Pancreas (tissue), 10 donors: Measurements from ENCODE around the gene APOBEC3G. TPM values are rescaled to one million over a fixed set of nuclear protein-coding genes. Genes with fewer than 3 reads are reported as not detected.

Experiments
- ATAC-seq, 4 donors: fragments of 200-7000 bp; cut with Tn5 transposase; one replicate each; pipeline versions ENCODE4 v1.8.0 to v1.9.1; 2020; ENCODE audit warnings: mild to moderate bottlenecking in 4 of 4, moderate library complexity in 4 of 4
- DNase-seq, 6 donors: peaks; one replicate each; pipeline ENCODE4 v3.0.0-alpha.2; 2020
- FAIRE-seq: peaks from 2 replicates; lab custom pipeline; 2012; peaks lifted over from hg19 to GRCh38; lab: Jason Lieb, UNC
- H3K27ac ChIP-seq, 4 donors: fragments of 200-600 bp; sonication (generic); 1 replicate in 3 of 4; 2 replicates in 1 of 4; pipeline versions ENCODE4 v1.5.0 to v1.8.0; 2020
- H3K27me3 ChIP-seq, 4 donors: fragments of 200-600 bp; one replicate each; pipeline ENCODE4 v1.8.0; 2021
- H3K36me3 ChIP-seq, 3 donors: fragments of 200-600 bp; sonication (generic) in 1 of 3; one replicate each; pipeline versions ENCODE4 v1.5.0 to v1.8.0; 2020 to 2021
- H3K4me1 ChIP-seq, 3 donors: fragments of 200-600 bp; one replicate each; pipeline ENCODE4 v1.8.0; 2021
- H3K4me3 ChIP-seq, 4 donors: fragments of 200-600 bp; sonication (generic) in 2 of 4; one replicate each; pipeline versions ENCODE4 v1.5.0 to v1.8.0; 2020 to 2021
- H3K9me3 ChIP-seq, 4 donors: fragments of 200-600 bp; one replicate each; pipeline ENCODE4 v1.8.0; 2021
- WGBS, 2 donors: extraction: QIAGEN DNeasy Blood & Tissue Kit; methylation state at CpG; one replicate each; pipeline ENCODE4 v1.1.7; 2013; 5-methylcytosine and 5-hydroxymethylcytosine counted together
- intact Hi-C, 3 donors: fragments of 100-400 bp; cut with DNase I; formaldehyde crosslinking; loops; one replicate each; pipeline versions ENCODE4 v1.11.1 to v1.14.2; 2022
- polyA plus RNA-seq, 2 donors: library from polyadenylated mRNA; stranded (reverse); fragments of 200-250 nt; gene quantifications; one replicate each; pipeline ENCODE4 v1.2.3, GENCODE V29; 2013
- total RNA-seq, 6 donors: library from RNA; stranded (reverse); fragmentation: NEBNext Ultra II Directional in 4 of 6; extraction: Animal tissue kit (Norgen Biotek cat#: 25700) in 4 of 6; gene quantifications; one replicate each; pipeline versions ENCODE4 v1.2.1 to v1.2.4, GENCODE V29; 2021 to 2023
- TF ChIP-seq, protein P1 (sequence below), 4 donors: fragments of 200-600 bp; sonication (generic) in 3 of 4; IDR thresholded peaks; one replicate each; pipeline versions ENCODE4 v1.5.0 to v1.8.0; 2021; ENCODE audit warnings: antibody characterized with exemption in 4 of 4
- donor health status: healthy with polysubstance abuse.
- donor health status: DM: no; HTN: no; CAD: no; lungs with moderate emphysema.
- donor health status: DM: no; HTN: no; CAD: no.
- donor health status: control.
- donor health status: control.
- donor health status: Bipolar disorder and iron deficiency.
- donor health status: DM: yes; HTN: yes; CAD: no.
- donor health status: DM: no; HTN: no; CAD: no.
- donor health status: DM: no; HTN: no; CAD: no.
- donor health status: DM: yes; HTN: yes; CAD: no.

The APOBEC3G gene
- total and polyA plus RNA-seq, 8 donors: 0.94 to 5.3 (median 2.8) TPM

DNA sequence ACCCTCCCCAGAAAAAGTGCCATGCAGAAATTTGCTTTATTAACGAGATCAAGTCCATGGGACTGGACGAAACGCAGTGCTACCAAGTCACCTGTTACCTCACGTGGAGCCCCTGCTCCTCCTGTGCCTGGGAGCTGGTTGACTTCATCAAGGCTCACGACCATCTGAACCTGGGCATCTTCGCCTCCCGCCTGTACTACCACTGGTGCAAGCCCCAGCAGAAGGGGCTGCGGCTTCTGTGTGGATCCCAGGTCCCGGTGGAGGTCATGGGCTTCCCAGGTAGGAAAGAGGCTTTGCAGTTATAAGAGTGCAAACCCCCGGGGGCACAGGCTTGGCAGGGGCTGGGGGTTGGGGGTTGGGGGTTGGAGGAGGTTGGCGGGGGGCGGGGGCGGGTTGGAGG is 24.2 kb downstream of the APOBEC3G start:
- TF ChIP-seq, protein P1, sequence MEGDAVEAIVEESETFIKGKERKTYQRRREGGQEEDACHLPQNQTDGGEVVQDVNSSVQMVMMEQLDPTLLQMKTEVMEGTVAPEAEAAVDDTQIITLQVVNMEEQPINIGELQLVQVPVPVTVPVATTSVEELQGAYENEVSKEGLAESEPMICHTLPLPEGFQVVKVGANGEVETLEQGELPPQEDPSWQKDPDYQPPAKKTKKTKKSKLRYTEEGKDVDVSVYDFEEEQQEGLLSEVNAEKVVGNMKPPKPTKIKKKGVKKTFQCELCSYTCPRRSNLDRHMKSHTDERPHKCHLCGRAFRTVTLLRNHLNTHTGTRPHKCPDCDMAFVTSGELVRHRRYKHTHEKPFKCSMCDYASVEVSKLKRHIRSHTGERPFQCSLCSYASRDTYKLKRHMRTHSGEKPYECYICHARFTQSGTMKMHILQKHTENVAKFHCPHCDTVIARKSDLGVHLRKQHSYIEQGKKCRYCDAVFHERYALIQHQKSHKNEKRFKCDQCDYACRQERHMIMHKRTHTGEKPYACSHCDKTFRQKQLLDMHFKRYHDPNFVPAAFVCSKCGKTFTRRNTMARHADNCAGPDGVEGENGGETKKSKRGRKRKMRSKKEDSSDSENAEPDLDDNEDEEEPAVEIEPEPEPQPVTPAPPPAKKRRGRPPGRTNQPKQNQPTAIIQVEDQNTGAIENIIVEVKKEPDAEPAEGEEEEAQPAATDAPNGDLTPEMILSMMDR (IDR thresholded peaks at IDR 0.05): no peak
- Histone ChIP-seq H3K4me1 (no peaks in the 10 kb centered on the region), H3K9me3 (no peaks in the 10 kb centered on the region), H3K27ac (no peak overlapping the region), H3K27me3 (no peaks in the 10 kb centered on the region), H3K36me3 (no peaks in the 10 kb centered on the region), H3K4me3 (no peak overlapping the region)
- intact Hi-C loops: no loop called here
- DNase-seq (no peak), FAIRE-seq (no peak), ATAC-seq (no peak)
- 70 to 79% methylated on average over 9 to 12 of the region's 13 CpGs for WGBS, 2 donors

DNA sequence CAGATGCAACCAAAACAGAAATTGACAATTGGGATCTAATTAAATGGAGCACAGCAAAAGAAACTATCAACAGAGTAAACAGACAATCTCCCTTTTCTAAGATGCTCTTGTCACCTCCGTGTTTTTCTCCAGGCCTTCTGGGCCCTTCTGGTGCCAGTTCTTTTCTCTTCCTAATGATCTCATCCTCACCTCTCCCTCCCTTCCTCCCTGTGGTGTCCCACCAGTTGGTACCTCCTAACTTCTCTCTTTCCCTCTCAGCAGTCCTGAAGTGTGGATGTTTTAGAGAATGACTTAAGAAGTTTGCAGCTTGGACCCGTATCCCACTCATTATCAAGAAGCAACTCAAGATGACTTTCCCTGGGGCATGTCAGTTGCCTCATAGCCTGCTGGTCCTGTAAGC is 26.4 kb downstream of the APOBEC3G start:
- no peak for FAIRE-seq
- WGBS, 2 donors: 65 to 68% methylated on average over 2 of the region's 2 CpGs
- ATAC-seq: no peak

DNA sequence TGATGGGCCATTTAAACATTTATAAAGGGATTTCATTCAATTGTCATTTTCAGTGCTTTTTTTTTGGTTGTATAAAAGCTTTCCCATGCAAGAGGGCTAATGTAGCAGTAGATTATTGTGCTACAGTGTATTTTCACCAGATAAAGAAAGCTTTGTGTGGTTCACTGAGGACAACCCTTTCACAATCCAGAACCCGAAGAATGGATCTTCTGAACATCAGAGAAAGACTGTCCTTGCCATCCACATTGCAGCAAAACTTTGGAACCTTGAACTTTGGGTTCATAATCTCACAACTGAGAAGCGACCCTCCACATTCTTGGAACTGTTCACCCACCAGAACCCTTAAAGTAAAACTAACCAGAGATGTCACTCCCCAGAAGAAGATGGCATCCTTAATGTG is 29.3 kb downstream of the APOBEC3G start:
- FAIRE-seq: no peak
- intact Hi-C loops: no loop called here

More for the DNA sequence above, 26.4 kb downstream of the APOBEC3G start:
- no peaks in the 10 kb centered on the region for H3K36me3 ChIP-seq
- no peak overlapping the region for H3K4me3 ChIP-seq
- no peaks in the 10 kb centered on the region for H3K4me1 ChIP-seq
- intact Hi-C loops: no loop called here
- no peak for DNase-seq
- no peaks in the 10 kb centered on the region for H3K9me3 ChIP-seq
- no peak overlapping the region for H3K27ac ChIP-seq
- TF ChIP-seq, protein P1 (IDR thresholded peaks at IDR 0.05): no peak
- no peaks in the 10 kb centered on the region for H3K27me3 ChIP-seq

DNA sequence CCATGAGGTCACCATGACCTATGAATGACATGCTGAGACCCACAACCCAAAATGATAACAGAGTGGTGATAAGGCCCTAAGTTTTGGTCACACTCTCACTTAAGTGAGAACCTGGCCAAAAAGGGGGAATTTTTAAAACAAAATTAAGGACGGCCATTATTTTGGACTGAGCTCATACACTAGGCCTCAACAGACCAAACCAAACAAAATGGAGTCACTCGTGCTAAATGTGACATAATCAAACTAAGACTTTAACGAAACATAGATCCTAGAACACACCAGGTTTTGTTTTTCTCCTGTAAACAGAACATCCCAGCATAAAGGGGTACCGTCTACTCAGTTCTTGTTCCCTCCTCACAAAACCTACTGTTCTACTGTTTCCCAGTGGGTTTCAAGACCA is 31.4 kb downstream of the APOBEC3G start:
- no peaks in the 10 kb centered on the region for H3K4me1 ChIP-seq
- H3K27ac ChIP-seq: no peak overlapping the region
- intact Hi-C loops: no loop called here
- no peak overlapping the region for H3K4me3 ChIP-seq
- no peak for FAIRE-seq
- no peak for ATAC-seq
- TF ChIP-seq, protein P1 (IDR thresholded peaks at IDR 0.05): no peak
- WGBS, 2 donors: 87 to 92% methylated on average over 4 of the region's 4 CpGs
- DNase-seq: no peak
- no peaks in the 10 kb centered on the region for H3K9me3 ChIP-seq
- H3K27me3 ChIP-seq: no peaks in the 10 kb centered on the region
- H3K36me3 ChIP-seq: no peaks in the 10 kb centered on the region

More for the DNA sequence above, 29.3 kb downstream of the APOBEC3G start:
- DNase-seq (no peak), ATAC-seq (no peak)
- Histone ChIP-seq H3K9me3 (no peaks in the 10 kb centered on the region), H3K27me3 (no peaks in the 10 kb centered on the region), H3K4me1 (no peaks in the 10 kb centered on the region), H3K27ac (no peak overlapping the region), H3K4me3 (no peak overlapping the region), H3K36me3 (no peaks in the 10 kb centered on the region)
- 54 to 63% methylated on average over 2 of the region's 2 CpGs for WGBS, 2 donors
- TF ChIP-seq, protein P1 (IDR thresholded peaks at IDR 0.05): no peak

DNA sequence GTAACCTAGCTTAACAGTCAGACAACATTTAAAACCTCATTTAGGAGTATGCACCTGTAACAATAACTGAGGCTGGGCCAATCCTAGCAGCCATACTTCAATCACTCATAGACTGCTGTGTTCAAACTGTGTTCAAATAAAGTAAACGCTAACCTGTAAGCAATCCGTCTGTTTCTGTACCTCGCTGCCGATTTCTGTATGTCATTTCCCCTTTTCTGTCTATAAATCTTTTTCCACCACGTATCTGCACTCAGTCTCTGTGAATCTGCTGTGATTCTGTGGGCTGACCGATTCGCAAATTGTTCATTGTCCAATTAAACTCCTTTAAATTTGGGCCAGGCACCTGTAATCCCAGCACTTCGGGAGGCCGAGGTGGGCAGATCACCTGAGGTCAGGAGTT is 32.3 kb downstream of the APOBEC3G start:
- no peaks in the 10 kb centered on the region for H3K36me3 ChIP-seq
- WGBS, 2 donors: 83 to 84% methylated on average over 9 of the region's 9 CpGs
- no peaks in the 10 kb centered on the region for H3K9me3 ChIP-seq
- no peaks in the 10 kb centered on the region for H3K27me3 ChIP-seq
- ATAC-seq (no peak), DNase-seq (no peak), FAIRE-seq (no peak)
- no peak overlapping the region for H3K27ac ChIP-seq
- TF ChIP-seq, protein P1 (IDR thresholded peaks at IDR 0.05): no peak
- no peak overlapping the region for H3K4me3 ChIP-seq
- intact Hi-C loops: no loop called here
- no peaks in the 10 kb centered on the region for H3K4me1 ChIP-seq
